Globus pallidus (tissue), 1 donor: ENCODE results near the gene PNPO.

Experiments used
- DNase-seq: peaks from one replicate; pipeline ENCODE4 v3.0.0-alpha.2; 2015; ENCODE audit warnings: low spot score

The PNPO gene

DNA sequence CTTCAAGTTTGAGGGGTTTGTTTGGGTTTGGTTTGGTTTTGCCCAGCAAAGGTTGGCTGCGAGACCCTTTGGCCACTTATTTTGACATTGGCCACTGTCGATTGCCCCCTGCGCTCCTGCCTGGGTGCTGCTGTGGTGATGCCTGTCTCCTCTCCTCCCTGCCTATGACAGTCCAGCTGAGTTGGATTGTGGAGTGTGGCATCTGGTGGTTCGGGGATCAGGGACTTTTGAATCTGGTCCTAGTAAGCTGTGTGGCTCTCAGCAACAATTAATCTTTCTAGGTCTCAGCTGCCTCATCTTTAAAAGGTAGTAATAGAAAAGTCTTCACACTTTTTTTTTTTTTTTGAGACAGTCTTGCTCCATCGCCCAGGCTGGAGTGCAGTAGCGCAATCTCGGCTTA, 56.7 kb downstream of the PNPO start:
- no peak for DNase-seq
